Measurements from ENCODE around the gene INAFM1. TPM values are rescaled to one million over a fixed set of nuclear protein-coding genes. Genes with fewer than 3 reads are reported as not detected.

Gene INAFM1
- total and polyA plus RNA-seq, 9 of the 15 experiments (the other 6 are each of a cell fraction or from before 2014, with no cell fraction given) = 0.71 to 30.9 (median 3.1) TPM

DNA sequence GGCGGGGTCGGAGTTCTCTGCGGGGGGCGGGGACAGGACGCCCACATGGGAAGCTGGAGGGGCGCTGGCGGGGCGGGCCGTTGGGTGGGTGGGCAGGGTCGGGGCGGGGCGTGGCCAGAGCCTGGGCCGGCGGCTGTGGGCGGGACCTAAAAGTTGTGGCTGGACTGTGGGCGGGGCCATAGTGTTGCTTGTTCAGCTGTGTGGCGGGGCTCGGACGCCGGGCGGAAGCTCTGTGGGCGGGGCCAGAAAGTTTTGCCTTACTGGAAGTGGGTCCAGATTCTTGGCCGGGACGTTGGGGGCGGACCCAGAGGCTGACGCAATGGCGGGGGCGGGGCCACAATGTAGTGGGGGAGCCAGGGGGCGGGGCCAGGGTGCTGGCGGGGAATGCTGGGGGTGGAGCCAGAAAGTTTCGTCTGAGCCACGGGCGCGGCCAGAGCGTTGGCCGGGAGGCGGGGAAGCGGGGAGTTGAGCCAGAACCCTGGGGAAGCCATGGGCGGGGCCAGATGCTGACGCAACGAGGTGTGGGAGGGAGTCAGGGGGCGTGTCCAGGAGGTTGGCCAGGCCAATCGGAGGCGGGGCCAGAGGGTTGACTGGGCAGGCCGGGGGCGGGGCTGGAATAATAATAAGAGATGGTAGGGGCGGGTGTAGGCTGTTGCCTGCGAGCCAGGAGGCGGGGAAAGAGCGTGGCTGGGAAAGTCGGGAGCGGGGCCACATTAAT lies 17.8 kb upstream of the INAFM1 start (continued):
- TF ChIP-seq ZNF830 (CRISPR knock-in tag; IDR thresholded peaks at IDR 0.05) (no peak), NFYB (IDR thresholded peaks at IDR 0.05; ENCODE audit: extremely low read depth, insufficient read length) (no peak), PPARD (CRISPR knock-in tag; IDR thresholded peaks at IDR 0.05) (no peak), JUND (IDR thresholded peaks at IDR 0.05; ENCODE audit: borderline replicate concordance, low read depth, low read length) (peak; percentile 70), JUND (tag; IDR thresholded peaks at IDR 0.05; ENCODE audit: borderline replicate concordance, low read depth, low read length) (peak; percentile 41; the same call in 1 of the 3 replicates), PML (IDR thresholded peaks at IDR 0.05; ENCODE audit: low read length) (no peak), LEF1 (IDR thresholded peaks at IDR 0.05) (no peak), CEBPB (tag; IDR thresholded peaks at IDR 0.05) (peak; percentile 86), HNRNPL (IDR thresholded peaks at IDR 0.05; ENCODE audit: low read depth, low read length) (no peak), DIDO1 (tag; IDR thresholded peaks at IDR 0.05; ENCODE audit: low read depth) (no peak), RUNX1 (IDR thresholded peaks at IDR 0.05; ENCODE audit: low read depth) (no peak), RFX7 (CRISPR knock-in tag; IDR thresholded peaks at IDR 0.05) (no peak), ZNF12 (CRISPR knock-in tag; IDR thresholded peaks at IDR 0.05) (no peak), CEBPG (CRISPR knock-in tag; IDR thresholded peaks at IDR 0.05) (peak; percentile 97), CEBPG (tag; conservative IDR thresholded peaks at IDR 0.05 in 1 of 2, IDR thresholded peaks at IDR 0.05 in 1 of 2) (peak; percentile 96 to 99), KAT2B (IDR thresholded peaks at IDR 0.05; ENCODE audit: low read depth, low read length) (no peak), HMG20B (CRISPR knock-in tag; IDR thresholded peaks at IDR 0.05) (no peak), THRAP3 (IDR thresholded peaks at IDR 0.05; ENCODE audit: borderline replicate concordance) (no peak), ZNF311 (CRISPR knock-in tag; IDR thresholded peaks at IDR 0.05) (no peak), CAMTA2 (CRISPR knock-in tag; conservative IDR thresholded peaks at IDR 0.05) (no peak), ZNF408 (CRISPR knock-in tag; IDR thresholded peaks at IDR 0.05; ENCODE audit: low read depth) (no peak), KHSRP (IDR thresholded peaks at IDR 0.05) (no peak), SREBF1 (IDR thresholded peaks at IDR 0.05; ENCODE audit: borderline replicate concordance, low read depth, low read length) (no peak), PHB (CRISPR knock-in tag; IDR thresholded peaks at IDR 0.05) (no peak), PTTG1 (tag; IDR thresholded peaks at IDR 0.05; ENCODE audit: low read depth) (no peak), SRSF7 (optimal IDR thresholded peaks at IDR 0.05; ENCODE audit: low read depth, low read length) (no peak), HNRNPH1 (optimal IDR thresholded peaks at IDR 0.05; ENCODE audit: low read depth, low read length) (no peak), ZNF143 (CRISPR knock-in tag; IDR thresholded peaks at IDR 0.05) (no peak), ZNF764 (CRISPR knock-in tag; IDR thresholded peaks at IDR 0.05; ENCODE audit: low read depth) (no peak)
- TF ChIP-seq, protein P1, sequence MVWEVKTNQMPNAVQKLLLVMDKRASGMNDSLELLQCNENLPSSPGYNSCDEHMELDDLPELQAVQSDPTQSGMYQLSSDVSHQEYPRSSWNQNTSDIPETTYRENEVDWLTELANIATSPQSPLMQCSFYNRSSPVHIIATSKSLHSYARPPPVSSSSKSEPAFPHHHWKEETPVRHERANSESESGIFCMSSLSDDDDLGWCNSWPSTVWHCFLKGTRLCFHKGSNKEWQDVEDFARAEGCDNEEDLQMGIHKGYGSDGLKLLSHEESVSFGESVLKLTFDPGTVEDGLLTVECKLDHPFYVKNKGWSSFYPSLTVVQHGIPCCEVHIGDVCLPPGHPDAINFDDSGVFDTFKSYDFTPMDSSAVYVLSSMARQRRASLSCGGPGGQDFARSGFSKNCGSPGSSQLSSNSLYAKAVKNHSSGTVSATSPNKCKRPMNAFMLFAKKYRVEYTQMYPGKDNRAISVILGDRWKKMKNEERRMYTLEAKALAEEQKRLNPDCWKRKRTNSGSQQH (CRISPR knock-in tag; IDR thresholded peaks at IDR 0.05) = no peak
- TF ChIP-seq, protein P2, sequence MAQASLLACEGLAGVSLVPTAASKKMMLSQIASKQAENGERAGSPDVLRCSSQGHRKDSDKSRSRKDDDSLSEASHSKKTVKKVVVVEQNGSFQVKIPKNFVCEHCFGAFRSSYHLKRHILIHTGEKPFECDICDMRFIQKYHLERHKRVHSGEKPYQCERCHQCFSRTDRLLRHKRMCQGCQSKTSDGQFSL (CRISPR knock-in tag; IDR thresholded peaks at IDR 0.05) = peak; percentile 79
- TF ChIP-seq, protein P2 (tag; IDR thresholded peaks at IDR 0.05) = peak in 1 of 2 experiments; percentile 78; a peak in 2 of 4 replicates

Data from K562 (cell line).